Thyroid gland (tissue), 4 donors: ENCODE data around the gene KCNE4. TPM values are rescaled to one million over a fixed set of nuclear protein-coding genes. Genes with fewer than 3 reads are reported as not detected.

Experiments used
- DNase-seq, 2 donors: peaks; one replicate each; pipeline ENCODE4 v3.0.0-alpha.2; 2019
- H3K27ac ChIP-seq, 3 donors: fragments of 200-600 bp; sonication (generic); 1 replicate in 2 of 3; 2 replicates in 1 of 3; pipeline ENCODE4 v1.5.1; 2016 to 2019; ENCODE audit warnings: mild to moderate bottlenecking in 1 of 3, moderate library complexity in 1 of 3
- H3K27me3 ChIP-seq: fragments of 200-600 bp; sonication (generic); one replicate; pipeline ENCODE4 v1.5.1; 2019
- H3K36me3 ChIP-seq, 2 donors: fragments of 200-600 bp; sonication (generic); one replicate each; pipeline ENCODE4 v1.5.1; 2016 to 2019
- H3K4me1 ChIP-seq, 2 donors: fragments of 200-600 bp; sonication (generic); one replicate each; pipeline ENCODE4 v1.5.1; 2017 to 2019
- H3K4me3 ChIP-seq, 3 donors: fragments of 200-600 bp; sonication (generic); replicated peaks in 1 of 3; 1 replicate in 2 of 3; 2 replicates in 1 of 3; pipeline ENCODE4 v1.5.1; 2016; ENCODE audit warnings: mild to moderate bottlenecking in 1 of 3
- H3K9me3 ChIP-seq: fragments of 200-600 bp; sonication (generic); one replicate; pipeline ENCODE4 v1.5.1; 2017
- POLR2A ChIP-seq, 2 donors: fragments of 450-650 bp; IDR thresholded peaks; one replicate each; pipeline ENCODE4 v1.6.1; 2017; ENCODE audit warnings: antibody characterized with exemption in 2 of 2, mild to moderate bottlenecking in 2 of 2, moderate library complexity in 1 of 2
- WGBS, 2 donors: methylation state at CpG; one replicate each; pipeline ENCODE4 v1.1.5; 2017; 5-methylcytosine and 5-hydroxymethylcytosine counted together
- intact Hi-C: fragments of 100-400 bp; cut with DNase I; formaldehyde crosslinking; loops from one replicate; pipeline ENCODE4 v1.15.1; 2023
- total RNA-seq, 4 donors: library from RNA; depleted of rRNA; stranded (reverse); fragments of >200 nt; gene quantifications; one replicate each; pipeline ENCODE4 v1.2.3, GENCODE V29; 2016
- TF ChIP-seq, protein P1 (sequence below), 6 experiments: fragments of 200-600 bp in 3 of 6; fragments of 450-650 bp in 3 of 6; sonication (generic) in 3 of 6; IDR thresholded peaks; one replicate each; pipeline ENCODE4 v1.5.1; 2016 to 2019; ENCODE audit warnings: antibody characterized with exemption in 6 of 6, mild to moderate bottlenecking in 2 of 6, inconsistent platforms in 1 of 6, moderate library complexity in 1 of 6

The KCNE4 gene
- total RNA-seq, 4 donors from 2014 or later, result 7.8 to 19.6 (median 18.4) TPM

DNA sequence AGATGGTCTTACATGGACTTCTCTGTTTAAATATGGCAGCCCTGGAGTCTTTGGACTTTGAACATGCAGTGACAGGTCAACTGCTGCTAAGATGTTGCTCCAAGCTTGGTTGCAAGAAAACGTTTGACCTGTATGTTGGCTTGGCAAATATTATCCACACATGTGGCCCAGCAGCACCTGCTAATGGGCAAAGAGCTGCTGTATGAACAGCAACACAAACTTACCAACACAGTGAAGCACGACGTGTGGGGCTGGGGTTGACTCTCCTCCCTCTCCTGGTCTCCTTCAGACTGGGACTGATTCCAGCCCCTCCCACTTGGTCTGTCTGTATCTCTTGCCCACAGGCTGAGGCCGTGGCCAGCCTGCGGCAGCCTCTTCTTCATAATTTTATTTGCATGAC is 3.8 kb downstream of the KCNE4 start:
- Histone ChIP-seq H3K4me1 (peaks cover 37 to 40% of the 10 kb centered on the region in 2 donors), H3K27ac (peak overlapping the region; percentile 77 to 99 (median 89)), H3K36me3 (no peaks in the 10 kb centered on the region), H3K9me3 (no peaks in the 10 kb centered on the region), H3K4me3 (no peak overlapping the region), H3K27me3 (no peaks in the 10 kb centered on the region)
- peak in 1 of 2 donors; percentile 54 for TF ChIP-seq POLR2A (IDR thresholded peaks at IDR 0.05)
- TF ChIP-seq, protein P1, sequence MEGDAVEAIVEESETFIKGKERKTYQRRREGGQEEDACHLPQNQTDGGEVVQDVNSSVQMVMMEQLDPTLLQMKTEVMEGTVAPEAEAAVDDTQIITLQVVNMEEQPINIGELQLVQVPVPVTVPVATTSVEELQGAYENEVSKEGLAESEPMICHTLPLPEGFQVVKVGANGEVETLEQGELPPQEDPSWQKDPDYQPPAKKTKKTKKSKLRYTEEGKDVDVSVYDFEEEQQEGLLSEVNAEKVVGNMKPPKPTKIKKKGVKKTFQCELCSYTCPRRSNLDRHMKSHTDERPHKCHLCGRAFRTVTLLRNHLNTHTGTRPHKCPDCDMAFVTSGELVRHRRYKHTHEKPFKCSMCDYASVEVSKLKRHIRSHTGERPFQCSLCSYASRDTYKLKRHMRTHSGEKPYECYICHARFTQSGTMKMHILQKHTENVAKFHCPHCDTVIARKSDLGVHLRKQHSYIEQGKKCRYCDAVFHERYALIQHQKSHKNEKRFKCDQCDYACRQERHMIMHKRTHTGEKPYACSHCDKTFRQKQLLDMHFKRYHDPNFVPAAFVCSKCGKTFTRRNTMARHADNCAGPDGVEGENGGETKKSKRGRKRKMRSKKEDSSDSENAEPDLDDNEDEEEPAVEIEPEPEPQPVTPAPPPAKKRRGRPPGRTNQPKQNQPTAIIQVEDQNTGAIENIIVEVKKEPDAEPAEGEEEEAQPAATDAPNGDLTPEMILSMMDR (IDR thresholded peaks at IDR 0.05), result no peak
- peak; percentile 94 to 95 for DNase-seq
- intact Hi-C loops, result loop anchor here (10.0 kb wide), 1 partner anchor 71 kb away; no protein-coding TSS in a partner anchor
- 12 to 31% methylated on average over 5 of the region's 5 CpGs for WGBS, 2 donors

- no peak overlapping the region for H3K4me3 ChIP-seq
- peaks cover 34 to 39% of the 10 kb centered on the region in 2 donors for H3K4me1 ChIP-seq
- TF ChIP-seq, protein P1 (IDR thresholded peaks at IDR 0.05), result no peak
- no peak for TF ChIP-seq POLR2A (IDR thresholded peaks at IDR 0.05)
- intact Hi-C loops, result loop anchor here (10.0 kb wide), 1 partner anchor 72 kb away; no protein-coding TSS in a partner anchor
- no peak for DNase-seq
- H3K36me3 ChIP-seq, result no peaks in the 10 kb centered on the region
- H3K27me3 ChIP-seq, result no peaks in the 10 kb centered on the region
- peak overlapping the region; percentile 77 to 99 (median 89) for H3K27ac ChIP-seq
- no peaks in the 10 kb centered on the region for H3K9me3 ChIP-seq
- 64 to 69% methylated on average over 8 of the region's 8 CpGs for WGBS, 2 donors
Observed at GRCh38 chr2:223056701-223057418, 4.9 kb downstream of the KCNE4 start.

- H3K27me3 ChIP-seq, result no peaks in the 10 kb centered on the region
- no peak for DNase-seq
- no peaks in the 10 kb centered on the region for H3K9me3 ChIP-seq
- peak overlapping the region; percentile 77 to 99 (median 89) for H3K27ac ChIP-seq
- peaks cover 34 to 43% of the 10 kb centered on the region in 2 donors for H3K4me1 ChIP-seq
- 70 to 84% methylated on average over 4 of the region's 4 CpGs for WGBS, 2 donors
- intact Hi-C loops, result loop anchor here (10.0 kb wide), 1 partner anchor 73 kb away; no protein-coding TSS in a partner anchor
- no peak overlapping the region for H3K4me3 ChIP-seq
- TF ChIP-seq POLR2A (IDR thresholded peaks at IDR 0.05), result no peak
- TF ChIP-seq, protein P1 (IDR thresholded peaks at IDR 0.05), result no peak
- H3K36me3 ChIP-seq, result no peaks in the 10 kb centered on the region
Observed at GRCh38 chr2:223057569-223057968, 5.6 kb downstream of the KCNE4 start.

DNA sequence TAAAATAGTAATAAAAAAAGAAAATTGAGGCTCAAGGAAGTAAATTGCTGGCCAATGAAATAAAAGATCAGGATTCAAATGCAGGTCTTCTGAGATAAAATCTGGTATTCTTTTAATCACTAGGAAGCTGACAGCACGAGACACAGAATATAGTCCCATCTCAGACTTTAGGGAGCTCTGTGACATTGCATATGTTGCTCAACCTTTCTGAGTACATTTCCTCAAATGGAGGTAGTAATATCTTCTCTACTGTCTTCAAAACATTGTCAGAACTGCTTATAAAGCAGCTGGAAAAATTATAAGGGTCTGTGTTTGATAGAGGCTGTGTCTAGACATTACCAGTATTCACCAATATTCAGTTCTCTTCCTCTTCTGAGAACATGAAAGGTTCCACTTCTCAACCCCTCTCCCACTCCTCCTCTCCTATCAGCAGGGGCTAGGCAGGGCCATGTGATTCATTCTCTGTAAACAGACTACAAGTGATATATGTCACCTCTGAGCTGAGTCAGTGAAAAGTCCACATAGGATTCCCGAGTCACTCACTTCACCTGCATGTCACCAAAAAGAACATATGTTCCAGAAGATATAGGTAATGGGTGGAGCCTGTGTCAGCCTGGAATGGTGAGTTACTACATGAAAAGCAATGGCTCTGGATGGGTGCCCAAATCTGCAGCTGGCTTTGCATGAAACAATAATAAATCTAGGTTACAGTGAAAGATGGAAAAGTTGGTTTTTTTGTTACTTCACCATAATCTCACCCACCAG is 7.1 kb downstream of the KCNE4 start:
- no peak overlapping the region for H3K4me3 ChIP-seq
- H3K9me3 ChIP-seq, result no peaks in the 10 kb centered on the region
- TF ChIP-seq POLR2A (IDR thresholded peaks at IDR 0.05), result no peak
- TF ChIP-seq, protein P1 (IDR thresholded peaks at IDR 0.05), result no peak
- 92 to 96% methylated on average over 2 of the region's 2 CpGs for WGBS, 2 donors
- intact Hi-C loops, result loop anchor here (10.0 kb wide), 1 partner anchor 74 kb away; no protein-coding TSS in a partner anchor
- peak overlapping the region in 1 of 3 donors; percentile 2 for H3K27ac ChIP-seq
- H3K4me1 ChIP-seq, result peaks cover 32 to 39% of the 10 kb centered on the region in 2 donors
- DNase-seq, result no peak
- H3K27me3 ChIP-seq, result no peaks in the 10 kb centered on the region
- no peaks in the 10 kb centered on the region for H3K36me3 ChIP-seq
